SK-N-SH treated with all-trans-retinoic acid at 6 μM for 48 hours (cell line): ENCODE results near the gene CHST4.

Experiments
- ATAC-seq: fragments of 200-7000 bp; cut with Tn5 transposase; 3 replicates; pipeline ENCODE4 v1.9.1; 2020; ENCODE audit warnings: mild to moderate bottlenecking, moderate library complexity
- ARNTL ChIP-seq: fragments of 450-650 bp; formaldehyde crosslinking; IDR thresholded peaks from 2 replicates; pipeline ENCODE4 v1.5.0; 2020; ENCODE audit warnings: low read depth, mild to moderate bottlenecking, moderate library complexity, borderline replicate concordance
- BACH2 ChIP-seq: fragments of 250-450 bp; sonication (Bioruptor Pico); IDR thresholded peaks from 2 replicates; pipeline ENCODE4 v1.9.0; 2021; ENCODE audit warnings: mild to moderate bottlenecking, borderline replicate concordance
- CREB5 ChIP-seq: fragments of 250-450 bp; sonication (Bioruptor Pico); IDR thresholded peaks from 2 replicates; pipeline ENCODE4 v1.5.1; 2020; ENCODE audit warnings: low read depth, mild to moderate bottlenecking, moderate library complexity
- CSDC2 ChIP-seq: fragments of 250-450 bp; sonication (Bioruptor Pico); IDR thresholded peaks from 2 replicates; pipeline ENCODE4 v1.5.0; 2020; ENCODE audit warnings: mild to moderate bottlenecking, moderate library complexity
- GLIS3 ChIP-seq: fragments of 250-450 bp; sonication (Bioruptor Pico); IDR thresholded peaks from 2 replicates; pipeline ENCODE4 v1.5.0; 2020; ENCODE audit warnings: mild to moderate bottlenecking, moderate library complexity
- ISL1 ChIP-seq: fragments of 250-450 bp; sonication (Bioruptor Pico); IDR thresholded peaks from 2 replicates; pipeline ENCODE4 v2.1.2; 2022; ENCODE audit warnings: mild to moderate bottlenecking, moderate library complexity
- PPARA ChIP-seq: fragments of 250-450 bp; sonication (Bioruptor Pico); IDR thresholded peaks from 2 replicates; pipeline ENCODE4 v1.5.0; 2020; ENCODE audit warnings: mild to moderate bottlenecking, borderline replicate concordance
- TCF4 ChIP-seq: fragments of 250-450 bp; sonication (Bioruptor Pico); IDR thresholded peaks from 2 replicates; pipeline ENCODE4 v1.8.0; 2021; ENCODE audit warnings: mild to moderate bottlenecking, moderate library complexity, borderline replicate concordance
- TOX ChIP-seq: fragments of 250-450 bp; sonication (Bioruptor Pico); IDR thresholded peaks from 2 replicates; pipeline ENCODE4 v1.8.0; 2021; ENCODE audit warnings: mild to moderate bottlenecking, moderate library complexity, borderline replicate concordance
- ZFP3 ChIP-seq: fragments of 250-450 bp; sonication (Bioruptor Pico); IDR thresholded peaks from 2 replicates; pipeline ENCODE4 v1.5.0; 2020; ENCODE audit warnings: mild to moderate bottlenecking, moderate library complexity
- ZFP30 ChIP-seq: fragments of 450-650 bp; formaldehyde crosslinking; IDR thresholded peaks from 2 replicates; pipeline ENCODE4 v1.5.0; 2022; ENCODE audit warnings: mild to moderate bottlenecking, moderate library complexity
- ZNF565 ChIP-seq: fragments of 450-650 bp; formaldehyde crosslinking; conservative IDR thresholded peaks from 2 replicates; pipeline ENCODE4 v1.5.0; 2020; ENCODE audit warnings: low read depth, mild to moderate bottlenecking, moderate library complexity
- ZNF70 ChIP-seq: fragments of 450-650 bp; formaldehyde crosslinking; IDR thresholded peaks from 2 replicates; pipeline ENCODE4 v1.5.0; 2020; ENCODE audit warnings: mild to moderate bottlenecking, moderate library complexity
- ZNF8 ChIP-seq: fragments of 450-650 bp; formaldehyde crosslinking; IDR thresholded peaks from 2 replicates; pipeline ENCODE4 v1.5.0; 2020; ENCODE audit warnings: mild to moderate bottlenecking, moderate library complexity
- TF ChIP-seq, protein P1 (sequence below): fragments of 250-450 bp; sonication (Bioruptor Pico); IDR thresholded peaks from 2 replicates; pipeline ENCODE4 v1.5.1; 2021; ENCODE audit warnings: mild to moderate bottlenecking, moderate library complexity
- TF ChIP-seq, protein P2 (sequence below): fragments of 250-450 bp; sonication (Bioruptor Pico); IDR thresholded peaks from 2 replicates; pipeline ENCODE4 v1.5.0; 2020; ENCODE audit warnings: mild to moderate bottlenecking, moderate library complexity
- TF ChIP-seq, protein P3 (sequence below): fragments of 250-450 bp; sonication (Bioruptor Pico); IDR thresholded peaks from 2 replicates; pipeline ENCODE4 v1.8.0; 2020; ENCODE audit warnings: mild to moderate bottlenecking, moderate library complexity, borderline replicate concordance

The CHST4 gene

DNA sequence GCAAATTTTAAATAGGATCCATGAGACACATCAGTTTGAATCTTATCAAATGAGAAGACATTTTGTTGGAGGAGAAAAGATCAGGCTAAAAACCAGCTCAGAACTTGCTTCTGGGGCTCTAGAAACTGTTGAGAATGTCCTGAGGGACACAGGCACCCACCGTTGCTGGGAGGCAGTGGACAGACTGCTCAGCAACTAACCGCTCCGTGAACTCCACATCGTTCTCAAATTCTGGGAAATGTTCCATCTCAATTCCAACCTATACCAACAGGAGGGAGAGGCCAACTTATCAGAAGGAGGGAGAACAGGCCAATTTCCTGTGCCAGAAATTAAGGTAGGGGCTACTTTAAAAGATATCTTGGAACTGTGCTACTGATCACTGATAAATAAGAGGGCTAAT, 42.3 kb downstream of the CHST4 start:
- TF ChIP-seq TOX (CRISPR knock-in tag) (no peak), GLIS3 (CRISPR knock-in tag) (no peak), CSDC2 (CRISPR knock-in tag) (no peak), ZFP30 (CRISPR knock-in tag) (no peak), TCF4 (CRISPR knock-in tag) (no peak), CREB5 (CRISPR knock-in tag) (no peak)
- ATAC-seq: no peak

DNA sequence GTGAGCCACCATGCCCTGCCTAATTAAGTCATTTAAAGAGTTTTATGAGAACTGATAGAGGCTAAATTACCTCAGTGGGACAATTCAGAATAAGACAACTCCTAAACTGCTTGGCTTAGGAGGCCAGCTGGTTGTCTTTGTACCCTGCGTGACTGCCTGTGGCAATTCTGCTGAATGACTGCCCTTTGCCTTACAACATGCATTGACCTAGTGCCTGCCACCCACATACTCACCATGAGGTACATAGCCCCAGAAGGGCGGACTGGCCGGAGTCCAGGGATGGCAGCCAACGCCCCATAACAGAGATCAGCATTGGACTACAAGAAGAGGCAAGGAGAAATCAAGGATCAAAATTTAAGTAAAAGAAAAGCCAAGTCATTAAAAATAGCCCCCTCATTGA, 43.4 kb downstream of the CHST4 start:
- TF ChIP-seq, protein P1, sequence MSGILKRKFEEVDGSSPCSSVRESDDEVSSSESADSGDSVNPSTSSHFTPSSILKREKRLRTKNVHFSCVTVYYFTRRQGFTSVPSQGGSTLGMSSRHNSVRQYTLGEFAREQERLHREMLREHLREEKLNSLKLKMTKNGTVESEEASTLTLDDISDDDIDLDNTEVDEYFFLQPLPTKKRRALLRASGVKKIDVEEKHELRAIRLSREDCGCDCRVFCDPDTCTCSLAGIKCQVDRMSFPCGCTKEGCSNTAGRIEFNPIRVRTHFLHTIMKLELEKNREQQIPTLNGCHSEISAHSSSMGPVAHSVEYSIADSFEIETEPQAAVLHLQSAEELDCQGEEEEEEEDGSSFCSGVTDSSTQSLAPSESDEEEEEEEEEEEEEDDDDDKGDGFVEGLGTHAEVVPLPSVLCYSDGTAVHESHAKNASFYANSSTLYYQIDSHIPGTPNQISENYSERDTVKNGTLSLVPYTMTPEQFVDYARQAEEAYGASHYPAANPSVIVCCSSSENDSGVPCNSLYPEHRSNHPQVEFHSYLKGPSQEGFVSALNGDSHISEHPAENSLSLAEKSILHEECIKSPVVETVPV (CRISPR knock-in tag): no peak
- TF ChIP-seq ZNF8 (no peak), ZFP30 (CRISPR knock-in tag) (no peak), ZFP3 (CRISPR knock-in tag) (no peak)
- no peak for ATAC-seq

DNA sequence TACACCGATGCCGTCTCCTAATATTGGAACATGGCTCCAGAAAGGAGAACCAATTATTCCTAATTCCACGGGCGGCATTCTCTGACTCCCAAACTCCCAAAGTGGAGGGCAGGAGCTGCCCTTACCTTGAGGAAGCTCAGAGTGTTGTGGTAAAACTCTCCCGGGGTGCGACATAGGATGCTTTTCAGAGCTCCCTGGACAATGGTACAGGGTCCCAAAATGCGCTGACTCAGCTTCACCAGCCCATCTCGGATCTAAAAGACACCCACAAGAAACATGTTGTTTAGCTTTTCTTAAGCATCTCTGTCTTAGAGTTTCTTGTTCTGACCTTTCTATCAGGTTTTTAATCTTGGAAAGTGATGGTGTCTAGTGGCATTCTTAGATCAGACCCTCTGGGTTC, 43.9 kb downstream of the CHST4 start:
- TF ChIP-seq ZNF8 (no peak), ARNTL (CRISPR knock-in tag) (no peak), ZFP30 (CRISPR knock-in tag) (no peak), CREB5 (CRISPR knock-in tag) (no peak), CSDC2 (CRISPR knock-in tag) (no peak), ZNF70 (CRISPR knock-in tag) (no peak), ZNF565 (CRISPR knock-in tag) (no peak), GLIS3 (CRISPR knock-in tag) (no peak), PPARA (CRISPR knock-in tag) (no peak), TOX (CRISPR knock-in tag) (no peak), BACH2 (CRISPR knock-in tag) (no peak), TCF4 (CRISPR knock-in tag) (no peak), ISL1 (no peak)
- TF ChIP-seq, protein P2, sequence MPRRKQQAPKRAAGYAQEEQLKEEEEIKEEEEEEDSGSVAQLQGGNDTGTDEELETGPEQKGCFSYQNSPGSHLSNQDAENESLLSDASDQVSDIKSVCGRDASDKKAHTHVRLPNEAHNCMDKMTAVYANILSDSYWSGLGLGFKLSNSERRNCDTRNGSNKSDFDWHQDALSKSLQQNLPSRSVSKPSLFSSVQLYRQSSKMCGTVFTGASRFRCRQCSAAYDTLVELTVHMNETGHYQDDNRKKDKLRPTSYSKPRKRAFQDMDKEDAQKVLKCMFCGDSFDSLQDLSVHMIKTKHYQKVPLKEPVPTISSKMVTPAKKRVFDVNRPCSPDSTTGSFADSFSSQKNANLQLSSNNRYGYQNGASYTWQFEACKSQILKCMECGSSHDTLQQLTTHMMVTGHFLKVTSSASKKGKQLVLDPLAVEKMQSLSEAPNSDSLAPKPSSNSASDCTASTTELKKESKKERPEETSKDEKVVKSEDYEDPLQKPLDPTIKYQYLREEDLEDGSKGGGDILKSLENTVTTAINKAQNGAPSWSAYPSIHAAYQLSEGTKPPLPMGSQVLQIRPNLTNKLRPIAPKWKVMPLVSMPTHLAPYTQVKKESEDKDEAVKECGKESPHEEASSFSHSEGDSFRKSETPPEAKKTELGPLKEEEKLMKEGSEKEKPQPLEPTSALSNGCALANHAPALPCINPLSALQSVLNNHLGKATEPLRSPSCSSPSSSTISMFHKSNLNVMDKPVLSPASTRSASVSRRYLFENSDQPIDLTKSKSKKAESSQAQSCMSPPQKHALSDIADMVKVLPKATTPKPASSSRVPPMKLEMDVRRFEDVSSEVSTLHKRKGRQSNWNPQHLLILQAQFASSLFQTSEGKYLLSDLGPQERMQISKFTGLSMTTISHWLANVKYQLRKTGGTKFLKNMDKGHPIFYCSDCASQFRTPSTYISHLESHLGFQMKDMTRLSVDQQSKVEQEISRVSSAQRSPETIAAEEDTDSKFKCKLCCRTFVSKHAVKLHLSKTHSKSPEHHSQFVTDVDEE (CRISPR knock-in tag): no peak
- TF ChIP-seq, protein P1 (CRISPR knock-in tag): no peak
- TF ChIP-seq, protein P3, sequence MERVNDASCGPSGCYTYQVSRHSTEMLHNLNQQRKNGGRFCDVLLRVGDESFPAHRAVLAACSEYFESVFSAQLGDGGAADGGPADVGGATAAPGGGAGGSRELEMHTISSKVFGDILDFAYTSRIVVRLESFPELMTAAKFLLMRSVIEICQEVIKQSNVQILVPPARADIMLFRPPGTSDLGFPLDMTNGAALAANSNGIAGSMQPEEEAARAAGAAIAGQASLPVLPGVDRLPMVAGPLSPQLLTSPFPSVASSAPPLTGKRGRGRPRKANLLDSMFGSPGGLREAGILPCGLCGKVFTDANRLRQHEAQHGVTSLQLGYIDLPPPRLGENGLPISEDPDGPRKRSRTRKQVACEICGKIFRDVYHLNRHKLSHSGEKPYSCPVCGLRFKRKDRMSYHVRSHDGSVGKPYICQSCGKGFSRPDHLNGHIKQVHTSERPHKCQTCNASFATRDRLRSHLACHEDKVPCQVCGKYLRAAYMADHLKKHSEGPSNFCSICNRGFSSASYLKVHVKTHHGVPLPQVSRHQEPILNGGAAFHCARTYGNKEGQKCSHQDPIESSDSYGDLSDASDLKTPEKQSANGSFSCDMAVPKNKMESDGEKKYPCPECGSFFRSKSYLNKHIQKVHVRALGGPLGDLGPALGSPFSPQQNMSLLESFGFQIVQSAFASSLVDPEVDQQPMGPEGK (CRISPR knock-in tag): no peak
- ATAC-seq: no peak
